Stimulated activated naive CD8-positive, alpha-beta T cell treated with anti-CD3 and anti-CD28 coated beads, Interleukin-15, Interleukin-2, amounts not matched to agents 100 U/mL and 50 U/mL, for 24 hours (primary cell): Measurements from ENCODE around the gene HTRA1.

Experiments used
- ATAC-seq: fragments of 150-1000 bp; cut with Tn5 transposase; one replicate; pipeline ENCODE4 v1.10.0; 2021
- DNase-seq: peaks from one replicate; pipeline ENCODE4 v3.0.0; 2021

The HTRA1 gene

DNA sequence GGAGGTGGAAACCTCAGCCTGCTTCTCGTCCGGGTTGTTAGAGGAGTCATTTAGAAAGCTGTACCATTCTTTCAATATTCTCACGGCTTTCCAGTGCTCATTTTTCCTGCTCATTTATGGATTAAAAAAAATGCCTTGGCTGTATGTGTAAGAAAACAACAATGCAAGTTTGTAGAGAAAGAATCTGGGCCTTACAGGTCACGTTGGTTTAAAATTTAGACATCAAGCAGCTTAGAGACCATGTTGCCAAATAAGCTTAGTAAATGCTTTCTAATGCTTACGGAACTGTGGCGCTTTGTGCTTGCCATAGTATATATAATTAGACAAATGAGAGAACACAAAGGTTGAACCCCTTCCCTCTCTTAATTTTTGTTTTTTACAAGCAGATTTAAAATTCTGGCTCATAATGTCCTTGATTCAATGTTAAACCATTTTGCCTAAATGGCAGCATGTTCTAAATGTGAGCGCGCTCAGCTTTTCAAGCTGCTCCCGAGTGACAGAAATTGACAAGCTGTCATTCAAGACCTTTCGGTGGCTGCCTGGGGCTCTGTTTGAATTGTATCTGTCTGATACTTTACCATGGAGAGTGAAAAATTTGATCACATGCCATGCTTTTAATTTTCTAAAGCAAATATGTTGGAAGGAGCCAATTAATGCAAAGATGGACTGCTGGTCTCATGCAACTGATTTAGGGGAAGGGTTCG lies 5.8 kb upstream of the HTRA1 start:
- ATAC-seq (no peak), DNase-seq (no peak)

DNA sequence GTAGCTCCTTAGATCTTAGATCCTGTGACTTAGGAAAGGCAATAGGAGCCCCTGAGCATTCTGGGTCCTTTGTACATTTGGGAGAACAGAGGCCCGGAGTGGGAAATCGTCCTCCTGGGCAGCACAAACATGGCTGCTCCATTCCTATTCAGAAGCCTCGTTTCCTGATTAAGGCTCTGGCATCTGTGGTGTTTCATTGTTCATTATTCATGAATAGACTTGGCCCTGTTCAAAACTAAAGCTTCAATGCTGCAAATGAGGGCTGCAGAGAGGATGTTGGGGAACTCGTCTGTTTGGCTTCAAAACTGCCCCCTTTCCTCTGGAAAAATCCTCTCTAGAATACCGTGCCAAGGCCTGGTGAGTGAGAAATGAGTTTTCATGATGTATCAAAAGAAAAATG lies 3.4 kb upstream of the HTRA1 start:
- ATAC-seq (no peak), DNase-seq (no peak)

DNA sequence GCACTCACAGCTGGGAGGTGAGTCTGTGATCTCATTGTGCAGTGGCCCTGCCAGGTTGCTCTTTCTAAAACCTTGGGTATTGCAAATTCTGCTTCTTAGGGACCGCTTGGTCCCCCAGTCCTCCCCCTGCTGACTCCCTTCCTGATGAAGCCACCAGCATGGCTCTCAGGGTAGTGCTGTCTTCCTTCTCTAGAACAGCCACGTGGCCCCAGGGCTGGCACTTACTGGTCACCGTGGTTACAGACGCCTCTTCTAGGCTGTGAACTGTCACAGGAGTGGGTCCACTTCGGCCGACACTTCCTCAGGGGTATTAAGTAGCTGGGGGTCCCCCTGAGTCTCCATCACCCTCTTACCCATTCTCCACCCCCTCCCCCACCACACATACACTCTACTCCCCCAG lies 2.7 kb upstream of the HTRA1 start:
- ATAC-seq (no peak), DNase-seq (no peak)

DNA sequence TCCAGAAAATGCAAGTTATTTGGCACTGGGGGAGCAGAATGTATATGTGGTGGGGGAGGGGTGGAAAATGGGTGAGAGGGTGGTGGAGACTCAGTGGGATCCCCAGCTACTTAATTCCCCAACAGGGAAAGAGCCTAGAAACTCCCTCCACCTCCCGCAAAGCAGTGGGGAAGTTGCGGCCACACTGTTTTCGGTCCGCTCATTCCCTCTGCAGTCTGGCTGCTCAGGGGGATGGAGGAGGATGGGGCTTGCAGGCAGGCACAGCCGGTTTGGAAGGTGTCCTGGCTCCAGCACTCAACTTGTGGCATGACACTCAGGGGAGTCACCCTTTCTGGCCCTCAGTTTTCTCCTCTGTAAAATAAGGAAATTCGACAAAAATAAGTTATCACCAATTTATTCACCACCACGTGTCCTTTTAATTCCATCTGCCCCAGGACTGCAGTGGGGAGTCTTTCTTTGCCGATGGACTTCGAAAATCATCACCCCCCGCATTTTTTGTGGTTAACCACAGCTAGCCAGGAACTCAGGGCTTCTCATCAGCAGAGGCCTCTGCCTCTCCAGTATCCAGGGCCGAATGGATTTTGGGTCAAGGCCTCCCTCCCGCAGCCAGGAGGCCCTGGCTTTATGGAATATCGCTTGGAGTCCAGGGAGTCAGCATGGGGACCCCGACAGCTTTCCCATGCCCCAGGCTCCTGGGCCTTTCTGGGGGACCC lies 1.6 kb upstream of the HTRA1 start:
- DNase-seq: no peak
- ATAC-seq: no peak

DNA sequence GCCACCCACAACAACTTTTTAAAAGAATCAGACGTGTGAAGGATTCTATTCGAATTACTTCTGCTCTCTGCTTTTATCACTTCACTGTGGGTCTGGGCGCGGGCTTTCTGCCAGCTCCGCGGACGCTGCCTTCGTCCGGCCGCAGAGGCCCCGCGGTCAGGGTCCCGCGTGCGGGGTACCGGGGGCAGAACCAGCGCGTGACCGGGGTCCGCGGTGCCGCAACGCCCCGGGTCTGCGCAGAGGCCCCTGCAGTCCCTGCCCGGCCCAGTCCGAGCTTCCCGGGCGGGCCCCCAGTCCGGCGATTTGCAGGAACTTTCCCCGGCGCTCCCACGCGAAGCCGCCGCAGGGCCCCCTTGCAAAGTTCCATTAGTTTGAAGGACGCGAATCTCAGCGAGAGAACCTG lies 461 bp upstream of the HTRA1 start:
- ATAC-seq: no peak
- DNase-seq: no peak

DNA sequence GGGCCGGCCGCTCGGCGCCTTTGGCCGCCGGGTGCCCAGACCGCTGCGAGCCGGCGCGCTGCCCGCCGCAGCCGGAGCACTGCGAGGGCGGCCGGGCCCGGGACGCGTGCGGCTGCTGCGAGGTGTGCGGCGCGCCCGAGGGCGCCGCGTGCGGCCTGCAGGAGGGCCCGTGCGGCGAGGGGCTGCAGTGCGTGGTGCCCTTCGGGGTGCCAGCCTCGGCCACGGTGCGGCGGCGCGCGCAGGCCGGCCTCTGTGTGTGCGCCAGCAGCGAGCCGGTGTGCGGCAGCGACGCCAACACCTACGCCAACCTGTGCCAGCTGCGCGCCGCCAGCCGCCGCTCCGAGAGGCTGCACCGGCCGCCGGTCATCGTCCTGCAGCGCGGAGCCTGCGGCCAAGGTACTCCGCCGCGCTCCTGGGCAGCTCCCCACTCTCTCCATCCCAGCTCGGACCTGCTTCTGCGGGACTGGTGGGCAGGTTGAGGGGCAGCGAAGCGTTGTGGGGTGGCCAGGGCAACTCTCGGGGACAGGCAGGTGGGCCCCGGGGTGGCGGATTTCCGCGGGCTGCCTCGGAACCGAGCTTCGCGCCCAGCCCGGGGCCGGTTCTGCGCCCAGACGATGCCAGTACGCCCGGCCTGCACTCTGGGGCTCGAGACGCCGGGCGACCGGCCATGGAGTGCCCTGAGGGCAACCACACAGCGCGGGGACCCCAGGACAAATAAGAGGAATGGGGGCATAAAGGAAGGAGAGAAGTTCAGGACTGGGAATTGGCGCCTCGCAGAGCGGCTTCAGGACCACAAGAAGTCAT lies 578 bp downstream of the HTRA1 start:
- DNase-seq: no peak
- peak; percentile 11 for ATAC-seq

DNA sequence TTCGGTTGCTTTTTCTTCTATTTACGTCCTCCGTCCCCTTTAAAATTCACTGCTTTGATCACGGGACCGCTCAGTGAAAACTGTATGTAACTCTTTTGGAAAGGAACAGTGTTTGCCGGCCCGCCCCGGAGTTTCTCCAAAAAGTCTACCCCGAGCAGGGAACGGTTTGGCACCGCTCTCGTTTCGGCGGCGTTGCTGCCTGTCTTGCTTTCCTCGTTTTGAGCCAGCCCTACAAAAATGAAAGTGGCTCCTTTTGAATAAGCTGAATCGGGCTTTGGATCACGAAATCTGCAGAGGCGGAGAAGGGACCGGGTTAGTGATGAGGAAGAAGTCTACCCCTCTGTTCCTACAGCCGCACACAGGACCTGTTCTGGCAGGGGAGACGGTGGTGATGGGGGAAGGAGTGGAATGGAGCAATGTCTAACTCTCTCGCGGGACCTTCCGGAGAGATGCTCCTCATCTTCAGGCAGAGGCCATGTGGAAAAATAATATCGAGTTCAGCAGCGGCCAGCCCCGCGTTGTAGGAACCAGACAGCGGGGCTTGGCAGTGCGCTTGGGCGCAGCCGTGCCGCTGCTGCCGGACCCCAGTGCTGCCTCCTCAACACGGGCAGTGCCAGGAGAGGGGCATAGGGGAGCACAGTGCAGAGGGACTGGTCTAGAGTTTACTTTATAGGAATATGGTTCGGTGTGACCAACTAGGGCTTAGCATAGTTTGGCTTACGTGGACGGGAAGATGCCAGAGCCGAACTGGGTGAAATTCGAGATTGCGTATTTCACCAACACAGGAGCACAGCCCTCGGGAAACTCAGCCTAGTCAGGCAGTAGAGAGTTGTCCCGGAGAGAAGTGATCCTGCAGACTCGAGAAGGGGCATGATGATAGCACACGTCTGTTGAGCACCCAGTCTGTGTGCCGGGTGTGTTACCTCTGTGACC lies 1.4 kb downstream of the HTRA1 start:
- ATAC-seq: no peak

DNA sequence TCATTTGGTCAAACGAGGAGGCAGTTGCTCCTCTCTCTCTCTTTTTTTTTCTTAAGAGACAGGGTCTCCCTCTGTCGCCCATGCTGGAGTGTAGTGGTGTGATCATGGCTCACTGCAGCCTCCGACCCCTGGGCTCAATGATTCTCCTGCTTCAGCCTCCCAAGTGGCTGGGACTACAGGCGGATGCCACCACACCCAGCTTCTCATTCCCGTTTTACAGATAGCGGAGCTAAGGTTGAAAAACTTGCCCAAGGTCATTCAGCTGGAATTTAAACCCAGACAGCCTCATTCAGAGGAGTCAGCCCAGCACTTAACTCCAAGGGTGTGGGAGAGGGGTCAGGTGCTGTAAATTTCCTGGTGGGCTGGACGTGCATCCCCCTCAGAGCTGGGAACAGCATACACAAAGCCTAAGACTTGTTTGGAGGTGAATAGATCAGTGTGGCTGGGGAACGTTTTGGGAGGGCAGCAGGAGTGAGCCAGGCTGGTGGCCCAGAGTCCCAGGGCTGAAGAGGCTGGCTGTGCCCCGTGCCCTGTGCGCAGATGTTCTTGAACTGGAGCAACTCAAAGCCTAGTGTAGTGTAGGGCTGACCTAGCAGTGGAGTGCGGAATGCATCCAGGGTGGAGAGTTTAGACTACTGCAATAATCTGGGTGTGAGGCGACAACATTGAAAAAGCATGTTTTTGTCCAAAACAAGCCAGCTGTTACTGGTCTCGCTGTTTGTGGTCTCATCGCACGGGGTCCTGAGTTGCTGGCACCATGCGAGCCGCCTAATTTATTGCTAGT lies 2.3 kb downstream of the HTRA1 start:
- no peak for ATAC-seq

More for the DNA sequence above, 1.4 kb downstream of the HTRA1 start:
- no peak for DNase-seq

DNA sequence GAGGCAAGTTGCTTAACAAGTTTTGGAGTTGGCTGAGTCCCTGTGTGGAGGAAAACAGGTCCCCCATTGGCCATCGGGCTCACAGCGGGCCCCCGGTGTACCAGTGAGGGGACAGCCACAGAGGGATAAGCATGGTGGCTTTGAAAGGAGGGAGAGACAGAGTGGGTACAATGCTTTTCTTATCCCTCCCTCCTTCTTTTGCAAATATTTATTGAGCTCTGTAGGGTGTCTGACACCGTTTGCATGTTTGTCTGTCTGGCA lies 2.8 kb downstream of the HTRA1 start:
- DNase-seq: no peak
- no peak for ATAC-seq

More for the DNA sequence above, 2.3 kb downstream of the HTRA1 start:
- no peak for DNase-seq

DNA sequence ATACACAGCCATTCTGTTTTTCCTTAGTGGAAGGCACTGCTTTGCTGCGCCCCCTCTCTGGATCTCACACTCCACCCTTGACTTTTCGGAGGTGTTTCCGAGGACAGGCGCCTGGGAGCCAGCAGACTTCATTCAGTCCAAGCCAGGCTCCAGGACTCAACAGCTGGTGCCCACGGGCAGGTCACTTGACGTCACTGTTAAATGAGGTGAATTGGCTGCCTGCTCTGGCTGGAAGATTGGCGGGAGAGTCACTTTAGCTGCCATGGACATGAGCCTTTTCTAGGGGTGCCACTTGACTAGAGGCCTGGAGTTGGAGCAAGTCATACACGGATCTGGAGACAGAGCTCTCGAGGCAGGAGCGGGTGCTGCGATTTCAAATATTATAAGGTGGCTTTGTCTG lies 3.2 kb downstream of the HTRA1 start:
- DNase-seq (no peak), ATAC-seq (no peak)

DNA sequence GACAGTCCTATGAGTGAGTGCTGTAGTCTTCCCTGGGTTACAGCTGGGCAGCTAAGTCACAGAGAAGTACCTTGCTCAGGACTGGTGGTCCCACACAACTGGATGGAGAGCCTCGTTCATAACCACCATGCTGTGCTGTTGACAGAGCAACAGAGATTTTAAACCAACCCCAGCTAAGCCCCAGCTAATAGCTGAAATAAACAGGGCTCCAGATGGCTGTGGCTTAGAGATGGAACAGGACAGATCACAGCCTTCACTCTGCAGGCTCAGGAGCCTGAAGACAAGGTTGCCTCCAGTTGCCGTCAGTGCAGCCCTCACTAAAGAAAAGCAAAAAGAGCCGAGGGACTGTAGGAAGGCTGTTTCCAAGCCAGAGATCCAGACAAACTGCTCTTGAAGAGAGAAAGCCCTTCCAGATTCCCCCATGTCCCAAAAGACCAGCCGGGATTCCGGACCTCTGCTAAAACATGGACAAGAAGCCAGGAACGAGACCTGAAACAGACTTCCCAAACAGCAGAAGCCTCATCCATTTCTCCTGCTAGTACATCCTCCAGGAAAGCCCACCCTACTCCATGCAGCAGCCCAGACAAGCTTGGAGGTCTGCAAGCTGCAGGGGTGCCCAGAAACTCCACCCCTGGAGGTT lies 4.2 kb downstream of the HTRA1 start:
- ATAC-seq: no peak

DNA sequence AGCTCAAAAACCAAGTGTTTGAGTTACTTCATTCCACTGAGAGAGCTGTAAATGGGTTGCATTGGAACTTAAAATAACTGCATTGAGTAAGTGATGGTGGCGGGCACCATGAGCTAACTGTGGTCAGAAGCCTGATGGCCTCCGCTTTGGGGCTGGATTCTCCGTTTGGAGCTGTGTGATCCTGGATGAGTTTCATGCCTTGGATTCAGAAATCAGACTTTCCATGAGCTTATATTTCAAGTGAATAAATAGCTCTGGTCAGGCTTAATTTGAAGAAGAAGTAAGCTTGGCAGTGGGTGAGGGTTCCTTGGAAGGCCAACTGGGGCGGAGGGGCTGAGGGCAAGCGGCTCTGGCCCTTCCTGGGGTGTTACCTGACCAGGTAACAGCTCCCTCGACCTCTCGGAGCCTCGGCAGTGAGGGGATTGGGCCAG lies 5.6 kb downstream of the HTRA1 start:
- no peak for DNase-seq
- ATAC-seq: no peak

More for the DNA sequence above, 4.2 kb downstream of the HTRA1 start:
- DNase-seq: no peak

DNA sequence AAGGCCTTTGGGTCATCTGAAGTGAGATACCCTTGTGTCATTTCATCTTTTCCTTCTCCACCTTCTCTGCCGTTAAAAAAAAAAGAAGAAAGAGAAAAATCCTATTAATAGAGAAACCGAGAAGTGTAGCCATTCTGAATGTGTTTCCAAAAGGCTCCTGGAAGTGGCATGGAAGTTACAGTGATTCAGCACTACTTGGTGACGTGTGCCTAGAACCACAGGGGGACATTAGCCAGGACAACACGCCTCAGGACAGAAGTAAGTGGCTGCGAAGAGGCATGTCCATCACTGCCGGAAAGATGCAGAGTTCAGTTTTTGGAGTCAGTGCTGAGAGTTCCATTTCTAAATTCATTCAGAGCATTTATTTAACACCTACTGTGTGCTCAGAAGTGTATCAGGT lies 6.3 kb downstream of the HTRA1 start:
- DNase-seq: no peak
- ATAC-seq: no peak

DNA sequence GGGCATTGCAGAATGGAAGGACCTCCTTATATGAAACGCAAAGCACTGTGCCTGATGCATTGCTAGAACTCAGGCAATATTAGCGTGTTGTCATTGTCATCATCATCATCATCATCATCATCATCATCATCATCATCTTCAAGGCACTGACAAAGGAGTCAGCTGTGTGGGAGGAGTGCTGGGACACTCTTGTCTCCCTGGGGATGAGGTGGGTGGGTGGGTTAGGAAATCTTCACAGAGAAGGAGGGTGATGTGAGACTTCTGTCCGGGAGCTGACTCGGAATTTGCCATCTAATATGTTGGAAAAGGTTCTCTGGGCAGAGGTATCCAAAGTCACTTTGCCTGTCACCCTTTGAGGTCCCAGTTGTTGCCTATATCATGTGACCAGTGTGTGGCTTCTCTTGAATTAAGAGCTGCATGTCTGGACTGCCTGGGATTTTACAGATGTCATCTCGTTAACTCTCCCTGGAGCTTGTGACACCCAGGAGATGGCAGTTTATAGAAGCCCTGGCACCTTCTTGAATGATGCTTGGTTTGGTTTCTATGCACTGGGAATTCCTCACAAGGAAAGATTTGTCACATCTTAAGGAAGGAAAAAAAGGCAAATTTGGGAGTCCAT lies 7.1 kb downstream of the HTRA1 start:
- ATAC-seq: no peak

DNA sequence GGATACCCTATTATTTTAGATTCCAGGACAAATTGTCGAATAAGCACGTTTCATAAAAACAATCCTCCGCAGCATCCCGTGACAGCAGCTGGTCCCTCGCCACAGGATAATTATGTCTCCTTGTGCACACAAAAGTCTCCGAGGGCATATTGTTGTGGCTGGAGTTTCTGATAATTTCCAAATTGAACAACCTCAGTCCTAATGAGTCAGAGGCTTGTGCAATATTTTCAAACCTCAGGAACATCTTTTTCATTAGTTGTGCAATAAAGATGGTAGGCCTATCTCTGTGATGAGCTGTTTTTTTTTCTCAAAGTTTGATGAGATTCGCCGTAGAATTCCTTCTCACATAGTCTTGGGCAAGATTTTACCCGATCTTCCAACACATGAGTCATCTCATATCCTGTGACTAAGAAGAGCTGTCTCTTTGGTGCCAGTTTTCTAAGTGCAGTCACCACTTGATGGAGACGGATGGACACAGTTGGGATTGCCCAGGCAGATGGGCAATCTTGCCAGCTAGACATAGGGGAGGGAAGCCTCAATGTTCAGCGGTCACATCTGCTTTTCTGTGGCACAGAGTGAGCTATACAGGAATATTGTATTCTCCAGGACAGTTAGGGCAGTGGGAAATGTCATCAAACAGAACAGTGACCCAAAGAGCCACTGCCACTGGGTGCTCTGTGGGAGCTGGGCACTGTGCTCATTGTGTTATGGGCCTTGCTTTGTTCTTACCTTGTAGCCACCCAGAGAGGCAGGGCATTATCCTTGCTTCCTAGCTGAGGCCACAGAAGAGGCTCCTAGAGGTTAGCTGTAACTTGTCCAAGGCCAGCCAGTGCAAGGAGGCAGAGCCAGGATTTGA lies 7.8 kb downstream of the HTRA1 start:
- DNase-seq (no peak), ATAC-seq (no peak)

More for the DNA sequence above, 7.1 kb downstream of the HTRA1 start:
- DNase-seq: no peak

DNA sequence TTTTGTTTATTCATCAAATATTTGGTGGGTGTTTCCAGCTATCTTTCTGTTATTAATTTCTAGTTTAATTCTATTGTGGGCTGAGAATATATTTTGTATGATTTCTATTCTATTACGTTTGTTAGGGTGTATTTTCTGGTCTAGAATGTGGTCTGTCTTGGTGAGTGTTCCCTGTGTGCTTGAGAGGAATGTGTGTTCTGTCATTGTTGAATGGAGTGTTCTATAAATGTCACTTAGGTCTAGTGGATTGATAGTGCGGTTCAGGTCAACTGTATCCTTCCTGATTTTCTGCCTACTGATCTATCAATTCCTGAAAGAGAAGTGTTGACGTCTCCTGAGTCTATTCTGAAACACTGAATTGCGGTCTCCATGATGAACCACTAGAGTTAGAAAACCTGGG lies 8.5 kb downstream of the HTRA1 start:
- ATAC-seq (no peak), DNase-seq (no peak)

DNA sequence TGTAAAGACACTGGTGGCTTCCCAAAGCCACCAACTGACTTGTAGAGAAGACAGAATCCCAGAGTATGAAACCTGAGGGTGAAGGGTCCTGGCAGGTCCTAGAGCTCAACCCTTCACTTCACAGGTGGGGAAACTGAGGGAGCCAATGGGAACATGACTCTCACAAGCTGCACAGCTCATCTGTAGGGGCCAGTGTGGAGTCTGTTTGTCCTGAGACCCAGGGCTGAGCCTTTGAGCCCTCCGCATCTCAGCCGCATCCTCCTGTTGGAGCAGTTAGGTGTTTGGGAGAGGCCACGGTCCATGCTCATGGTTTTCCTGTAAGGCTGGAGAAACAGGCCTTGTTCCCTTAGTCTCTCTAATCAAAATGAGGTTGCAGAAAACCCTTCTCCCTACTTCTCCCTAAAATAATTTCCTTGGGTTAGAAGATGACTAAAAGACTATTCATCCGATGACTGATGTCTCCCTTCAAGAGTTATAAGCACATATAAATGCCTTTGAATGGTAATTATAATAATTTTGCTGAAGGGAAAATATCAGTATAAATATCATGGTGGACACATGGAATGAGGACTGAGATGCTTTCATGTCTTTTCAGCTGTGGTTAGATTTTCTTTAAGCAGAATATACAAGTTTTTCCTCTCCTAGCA lies 10.3 kb downstream of the HTRA1 start:
- no peak for DNase-seq
- ATAC-seq: no peak

DNA sequence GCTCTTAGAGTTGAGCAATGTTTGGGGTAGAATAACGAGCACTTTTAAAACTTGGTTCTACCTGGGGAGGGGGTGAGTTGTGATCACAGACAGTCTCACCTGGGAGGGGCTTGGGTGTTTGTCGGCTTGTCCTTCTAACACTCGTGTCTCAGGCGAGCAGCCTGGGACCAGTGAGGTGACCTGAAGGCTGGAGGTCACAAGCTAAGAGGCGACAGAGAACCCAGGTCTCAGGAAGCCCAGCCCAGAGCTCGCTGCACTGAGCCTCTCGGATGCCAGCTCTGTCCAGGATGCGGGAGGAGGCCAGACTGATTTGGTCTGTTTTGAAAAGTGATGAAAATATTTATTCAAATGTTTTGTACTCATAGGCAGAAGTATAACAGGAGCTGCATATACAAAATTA lies 11.8 kb downstream of the HTRA1 start:
- no peak for ATAC-seq
- no peak for DNase-seq
